ELR (cell line): ENCODE measurements around the gene SMG7.
A peak's percentile ranks its signal among the peaks of the same experiment; 100 is the strongest.
"Not testable (repeated sequence)": the region's sequence is repeated elsewhere in the genome, so short reads cannot be mapped to it uniquely, and the experiment has no call there.

Experiments used
- DNase-seq: peaks from one replicate; pipeline ENCODE4 v3.0.0-alpha.2; 2015; ENCODE audit warnings: low read depth

The SMG7 gene, protein sequence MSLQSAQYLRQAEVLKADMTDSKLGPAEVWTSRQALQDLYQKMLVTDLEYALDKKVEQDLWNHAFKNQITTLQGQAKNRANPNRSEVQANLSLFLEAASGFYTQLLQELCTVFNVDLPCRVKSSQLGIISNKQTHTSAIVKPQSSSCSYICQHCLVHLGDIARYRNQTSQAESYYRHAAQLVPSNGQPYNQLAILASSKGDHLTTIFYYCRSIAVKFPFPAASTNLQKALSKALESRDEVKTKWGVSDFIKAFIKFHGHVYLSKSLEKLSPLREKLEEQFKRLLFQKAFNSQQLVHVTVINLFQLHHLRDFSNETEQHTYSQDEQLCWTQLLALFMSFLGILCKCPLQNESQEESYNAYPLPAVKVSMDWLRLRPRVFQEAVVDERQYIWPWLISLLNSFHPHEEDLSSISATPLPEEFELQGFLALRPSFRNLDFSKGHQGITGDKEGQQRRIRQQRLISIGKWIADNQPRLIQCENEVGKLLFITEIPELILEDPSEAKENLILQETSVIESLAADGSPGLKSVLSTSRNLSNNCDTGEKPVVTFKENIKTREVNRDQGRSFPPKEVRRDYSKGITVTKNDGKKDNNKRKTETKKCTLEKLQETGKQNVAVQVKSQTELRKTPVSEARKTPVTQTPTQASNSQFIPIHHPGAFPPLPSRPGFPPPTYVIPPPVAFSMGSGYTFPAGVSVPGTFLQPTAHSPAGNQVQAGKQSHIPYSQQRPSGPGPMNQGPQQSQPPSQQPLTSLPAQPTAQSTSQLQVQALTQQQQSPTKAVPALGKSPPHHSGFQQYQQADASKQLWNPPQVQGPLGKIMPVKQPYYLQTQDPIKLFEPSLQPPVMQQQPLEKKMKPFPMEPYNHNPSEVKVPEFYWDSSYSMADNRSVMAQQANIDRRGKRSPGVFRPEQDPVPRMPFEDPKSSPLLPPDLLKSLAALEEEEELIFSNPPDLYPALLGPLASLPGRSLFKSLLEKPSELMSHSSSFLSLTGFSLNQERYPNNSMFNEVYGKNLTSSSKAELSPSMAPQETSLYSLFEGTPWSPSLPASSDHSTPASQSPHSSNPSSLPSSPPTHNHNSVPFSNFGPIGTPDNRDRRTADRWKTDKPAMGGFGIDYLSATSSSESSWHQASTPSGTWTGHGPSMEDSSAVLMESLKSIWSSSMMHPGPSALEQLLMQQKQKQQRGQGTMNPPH

DNA sequence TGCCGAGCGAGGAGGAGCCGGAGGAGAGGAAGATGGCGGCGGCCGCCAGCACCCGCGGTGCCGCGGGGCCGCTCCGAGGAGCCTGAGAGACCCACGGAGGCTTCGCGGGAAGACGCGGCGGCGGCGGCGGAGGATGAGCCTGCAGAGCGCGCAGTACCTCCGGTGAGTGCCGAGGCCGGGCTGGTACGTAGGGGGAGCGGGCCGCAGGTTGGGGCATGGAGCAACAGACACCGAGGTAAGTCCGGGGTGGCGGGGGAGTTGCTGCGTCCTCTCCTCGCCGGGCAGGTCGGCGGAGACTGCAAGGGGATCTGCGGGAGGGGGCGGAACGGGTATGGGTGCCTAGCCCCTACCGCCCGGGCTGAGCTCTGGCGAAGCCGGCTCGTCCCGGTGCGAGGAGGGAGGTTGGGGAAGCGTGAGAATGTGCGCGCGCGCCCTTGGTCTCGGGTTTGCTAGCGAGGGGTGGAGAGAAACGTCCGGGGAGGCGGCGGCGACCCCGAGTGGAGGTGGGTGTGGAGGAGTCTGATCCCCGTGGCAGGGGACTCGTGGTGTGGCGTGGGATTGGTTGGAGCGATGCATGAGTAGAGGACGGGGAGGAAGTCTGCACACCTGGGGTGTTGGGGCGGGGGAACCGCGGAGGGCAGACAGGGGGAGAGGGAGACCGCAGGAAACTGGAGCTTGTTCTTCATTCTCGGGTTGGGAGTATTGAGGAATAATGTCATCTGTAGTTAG lies at the start of gene SMG7:
Gene SMG7, plus strand, starts transcription at position 12 of the 729 bp plus-strand sequence. Its CDS starts 122 bp downstream, at position 134.
- peak; percentile 50 for DNase-seq

GRCh38 chr1:183423541-183423940 lies 48.8 kb upstream of the SMG7 start:
- DNase-seq = no peak

DNA sequence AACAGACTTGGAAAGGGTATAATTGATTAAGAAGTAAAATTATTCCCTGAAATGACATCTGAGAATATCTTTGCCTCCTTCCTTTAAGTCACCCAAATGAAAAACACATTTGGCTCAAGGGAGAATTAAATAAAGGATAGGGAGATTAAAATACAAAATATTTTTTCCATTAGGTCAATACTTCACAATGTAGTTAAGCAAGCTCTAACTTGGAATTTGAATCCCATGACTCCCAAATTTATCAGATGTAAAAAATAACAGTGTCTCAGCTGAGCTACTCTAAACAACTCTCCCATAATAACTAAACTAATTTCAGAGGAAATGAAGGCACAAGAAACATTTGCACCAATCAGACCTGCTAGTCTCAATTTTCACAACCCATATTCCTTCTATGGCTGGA lies 47.6 kb upstream of the SMG7 start:
- DNase-seq = no peak

- DNase-seq = not testable (repeated sequence)
Measured at GRCh38 chr1:183427591-183427990, 44.7 kb upstream of the SMG7 start.

DNA sequence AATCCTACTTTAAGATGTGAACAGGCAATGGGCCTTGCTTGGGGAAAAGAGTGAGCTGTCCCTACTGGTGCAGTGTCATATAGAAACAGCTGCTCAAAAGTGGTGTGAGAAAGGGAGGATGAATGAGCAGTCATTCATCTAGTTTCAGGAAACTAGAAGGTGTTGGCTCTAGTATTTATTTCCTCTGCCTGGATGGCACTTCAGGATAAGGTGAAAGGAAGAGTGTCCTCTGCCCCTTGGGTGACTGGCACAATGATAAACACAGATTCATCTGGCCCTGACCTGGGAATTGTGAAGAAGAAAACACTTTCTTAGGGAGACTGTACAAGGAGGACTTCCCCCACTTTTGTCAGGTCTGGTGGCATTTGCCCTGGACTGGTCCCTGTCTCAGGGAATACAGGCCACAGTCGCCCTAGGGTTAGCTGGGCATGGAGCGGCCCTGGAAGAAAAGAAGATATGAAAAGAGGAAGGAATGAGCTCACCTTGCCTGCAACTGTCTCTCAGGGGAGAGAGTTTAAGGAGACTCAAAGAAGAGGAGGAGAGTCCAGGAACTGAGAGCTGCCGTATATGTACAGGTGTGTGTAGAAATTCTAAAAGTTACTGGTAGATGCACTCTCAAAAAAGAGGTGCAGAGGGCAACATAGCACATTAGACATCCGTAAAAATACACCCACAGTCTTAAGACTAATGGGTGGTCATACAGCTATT lies 40.3 kb upstream of the SMG7 start:
- no peak for DNase-seq

DNA sequence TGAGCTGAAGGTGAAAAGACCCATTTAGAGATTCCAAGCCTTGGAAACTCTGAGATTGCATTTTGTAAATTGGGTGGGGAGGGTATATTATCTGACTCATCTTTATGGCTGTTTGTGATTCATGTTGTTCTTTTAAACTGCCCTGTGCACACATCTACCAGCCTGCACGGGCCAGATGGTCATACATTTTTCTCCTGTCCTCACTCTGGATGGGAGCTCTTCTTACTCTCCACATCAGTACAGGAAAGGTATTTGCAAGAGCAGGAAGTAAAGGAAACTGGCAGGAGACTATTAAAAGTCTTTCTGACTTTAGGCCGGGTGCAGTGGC lies 39.8 kb upstream of the SMG7 start:
- peak; percentile 47 for DNase-seq

DNA sequence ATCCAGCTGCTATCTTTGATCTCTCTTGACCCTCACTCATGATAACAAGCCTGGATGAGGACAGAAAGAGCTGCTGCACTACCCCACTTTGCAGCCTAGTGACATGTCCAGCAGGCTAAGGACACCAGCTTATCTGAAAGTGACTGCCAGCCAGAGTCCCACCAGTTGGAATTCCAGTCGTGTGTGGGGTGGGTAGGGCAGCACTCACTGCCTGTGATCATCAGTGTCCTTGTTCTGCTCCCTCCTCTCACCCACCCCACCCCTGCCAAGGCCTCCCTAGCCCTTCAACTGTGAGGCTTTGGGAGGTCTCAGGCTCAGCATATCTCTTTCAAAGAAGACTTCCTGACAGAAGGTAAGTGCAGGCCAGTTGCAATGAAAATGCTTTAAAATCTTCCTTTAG lies 38.6 kb upstream of the SMG7 start:
- DNase-seq = no peak

DNA sequence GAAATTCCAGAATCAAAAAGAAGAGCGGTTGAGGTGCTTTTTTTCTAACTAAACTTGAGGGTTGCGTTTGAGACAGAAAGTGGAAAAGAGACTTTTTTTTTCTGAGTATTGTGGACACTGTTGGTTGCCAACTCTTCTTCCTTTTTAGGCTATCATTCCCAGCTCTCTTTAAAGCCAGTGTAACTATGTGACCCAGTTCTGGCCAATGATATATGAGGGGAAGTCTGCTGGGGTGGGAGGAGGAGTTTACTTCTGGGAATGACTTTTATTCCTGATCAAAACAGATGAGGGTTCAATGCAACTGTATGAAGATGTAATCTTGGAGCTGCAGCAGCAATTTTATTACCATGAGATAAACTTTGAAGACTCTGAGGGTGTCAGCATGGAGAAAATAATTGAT lies 36.8 kb upstream of the SMG7 start:
- no peak for DNase-seq

DNA sequence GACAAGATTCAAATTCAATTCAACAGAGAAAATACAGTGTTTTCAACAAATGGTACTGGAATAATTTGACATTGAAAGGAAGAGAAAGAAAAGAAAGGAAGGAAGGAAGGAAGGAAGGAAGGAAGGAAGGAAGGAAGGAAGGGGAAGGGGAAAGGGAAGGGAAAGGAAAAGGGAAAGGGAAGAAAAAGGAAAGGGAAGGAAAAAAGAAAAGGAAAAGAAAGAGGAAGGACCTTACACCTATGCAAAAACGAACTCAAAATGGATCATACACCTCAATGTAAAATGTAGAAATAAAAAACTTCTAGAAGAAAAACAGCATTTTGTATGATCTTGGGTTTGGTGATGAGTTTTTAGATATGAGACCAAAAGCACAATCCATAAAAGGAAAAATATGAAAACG lies 34.2 kb upstream of the SMG7 start:
- no peak for DNase-seq

DNA sequence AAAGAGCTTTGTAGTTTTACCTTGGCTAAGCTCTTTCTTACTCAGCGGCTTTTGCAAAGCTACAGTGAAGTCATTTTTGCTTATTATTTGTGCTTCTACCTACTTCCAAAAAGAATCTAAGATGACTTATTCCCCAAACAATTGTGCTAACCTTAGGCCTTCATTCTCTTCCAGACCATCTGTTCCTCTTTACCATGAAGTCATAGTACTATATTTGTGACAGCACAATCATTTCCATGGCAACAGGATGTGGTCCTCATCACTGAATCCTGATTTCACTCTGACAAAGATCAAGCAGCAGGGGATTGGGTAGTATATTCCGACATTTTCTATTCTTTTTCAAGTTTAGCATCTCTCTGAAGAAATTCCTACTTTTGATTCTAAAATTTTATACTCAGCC lies 29.3 kb upstream of the SMG7 start:
- peak; percentile 16 for DNase-seq

GRCh38 chr1:183443466-183443865 lies 28.8 kb upstream of the SMG7 start:
- no peak for DNase-seq

- peak; percentile 45 for DNase-seq
Measured at GRCh38 chr1:183444243-183444642, 28.1 kb upstream of the SMG7 start.

GRCh38 chr1:183449223-183449770 lies 23.0 kb upstream of the SMG7 start:
- DNase-seq = no peak

- DNase-seq = peak; percentile 16
Measured at GRCh38 chr1:183450093-183450492, 22.2 kb upstream of the SMG7 start.

GRCh38 chr1:183454377-183454776 lies 17.9 kb upstream of the SMG7 start:
- DNase-seq = peak; percentile 87

- DNase-seq = no peak
Measured at GRCh38 chr1:183456826-183457225, 15.5 kb upstream of the SMG7 start.

GRCh38 chr1:183457449-183457848 lies 14.8 kb upstream of the SMG7 start:
- no peak for DNase-seq

GRCh38 chr1:183460596-183460995 lies 11.7 kb upstream of the SMG7 start:
- DNase-seq = no peak

DNA sequence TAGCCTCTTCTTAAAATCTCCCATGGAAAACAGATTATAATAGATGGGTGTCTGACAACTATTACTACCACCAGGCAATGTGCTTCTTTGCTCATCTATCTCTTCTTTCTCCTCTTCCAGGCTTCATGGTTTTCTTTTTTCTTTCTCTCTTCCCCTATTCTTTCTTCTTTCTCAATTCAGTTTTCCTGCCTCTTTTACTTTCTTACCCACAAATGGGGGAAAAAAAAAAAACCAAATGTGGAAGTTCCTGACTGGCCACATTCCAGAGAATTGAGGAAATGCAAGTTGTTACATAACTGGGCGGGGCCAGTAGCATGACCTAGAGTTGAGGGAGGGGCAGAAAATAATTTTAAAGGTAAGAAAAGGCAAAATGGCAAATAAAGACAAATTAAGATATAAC lies 10.9 kb upstream of the SMG7 start:
- DNase-seq = peak; percentile 23

- DNase-seq = no peak
Measured at GRCh38 chr1:183463566-183463965, 8.7 kb upstream of the SMG7 start.

- DNase-seq = no peak
Measured at GRCh38 chr1:183466781-183467180, 5.5 kb upstream of the SMG7 start.
